GM21390 (cell line): ENCODE data around the gene SIK3.
A peak's percentile ranks its signal among the peaks of the same experiment; 100 is the strongest.

Experiments used
- ATAC-seq: cut with Tn5 transposase; IDR thresholded peaks from one replicate; pipeline ENCODE4 v1.9.1; 2021; ENCODE audit not compliant: unreplicated experiment

The SIK3 gene

DNA sequence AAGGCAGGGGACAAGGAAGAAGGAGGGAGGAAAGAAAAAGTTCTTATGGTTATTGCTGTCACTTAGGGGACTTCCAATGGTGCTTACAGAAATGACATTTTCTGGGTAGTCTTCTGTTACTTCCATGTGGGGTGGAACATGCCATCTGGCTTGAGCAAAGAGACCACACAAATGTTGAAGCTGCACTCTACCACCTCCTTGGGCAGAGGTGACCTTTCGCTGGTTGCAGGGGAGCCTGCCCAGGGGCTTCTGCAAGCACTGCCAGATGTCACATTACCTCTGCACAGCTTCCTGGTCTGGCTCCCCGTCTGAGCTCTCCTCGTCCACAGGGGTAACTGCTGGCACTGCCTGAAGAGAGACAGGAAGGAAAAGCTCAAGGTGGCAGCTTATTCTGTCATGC, 228.2 kb downstream of the SIK3 start:
- no peak for ATAC-seq

DNA sequence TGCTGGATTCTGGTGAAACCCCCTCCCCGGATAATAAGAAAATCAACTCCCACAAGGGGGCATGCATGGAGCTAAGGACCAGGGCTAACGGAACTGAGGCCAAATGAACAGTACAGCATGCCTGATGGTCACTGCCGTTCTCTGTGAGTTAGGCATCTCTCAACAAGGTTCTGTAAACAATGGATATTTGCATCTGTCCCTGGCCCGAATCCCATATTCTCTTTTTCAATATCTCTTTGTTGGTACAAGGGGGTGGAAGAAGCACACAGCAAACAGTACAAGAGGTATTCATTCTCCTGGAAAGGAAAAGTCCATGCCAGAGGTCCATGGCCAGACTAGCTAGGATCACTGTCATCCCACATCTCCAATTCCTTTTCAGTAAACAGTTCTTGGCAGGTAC, 228.6 kb downstream of the SIK3 start:
- no peak for ATAC-seq

DNA sequence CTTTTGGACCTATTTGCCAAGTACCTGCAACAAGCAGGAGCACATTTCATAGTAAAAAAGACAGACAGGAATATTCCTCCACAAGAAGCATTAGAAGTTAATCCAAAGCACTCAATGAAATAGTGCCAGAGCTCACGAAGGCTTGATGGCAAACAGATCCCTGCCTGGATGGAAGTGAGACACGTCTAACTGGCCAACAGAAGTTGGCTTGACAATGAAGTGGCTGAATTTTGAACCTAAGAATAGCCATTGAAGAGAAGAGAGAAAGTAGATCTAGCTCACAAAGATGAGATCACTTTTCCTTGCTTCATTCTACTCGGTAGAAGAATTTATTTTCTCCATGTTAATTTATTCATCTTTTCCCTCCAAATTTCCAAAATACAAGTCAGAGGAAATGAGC, 230.2 kb downstream of the SIK3 start:
- ATAC-seq: no peak

DNA sequence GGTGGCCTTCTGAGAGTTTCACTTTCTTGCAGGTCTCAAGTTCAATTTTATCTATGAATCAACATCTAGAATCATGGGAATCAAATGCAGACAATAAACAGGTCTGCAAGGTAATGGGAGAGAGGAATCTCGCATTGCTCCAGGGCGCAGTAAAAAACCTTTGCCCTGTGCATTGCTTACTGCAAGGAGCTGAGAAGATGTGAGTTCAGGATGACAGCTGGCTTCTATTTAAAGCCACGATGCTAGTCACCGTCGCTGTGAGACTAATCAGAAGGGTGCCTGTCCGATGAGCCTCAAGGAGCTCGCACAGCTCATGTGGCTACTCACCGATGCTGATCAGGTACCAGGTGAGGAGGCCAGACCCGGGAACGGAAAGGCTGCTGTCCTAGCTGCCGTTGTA, 230.6 kb downstream of the SIK3 start:
- no peak for ATAC-seq

DNA sequence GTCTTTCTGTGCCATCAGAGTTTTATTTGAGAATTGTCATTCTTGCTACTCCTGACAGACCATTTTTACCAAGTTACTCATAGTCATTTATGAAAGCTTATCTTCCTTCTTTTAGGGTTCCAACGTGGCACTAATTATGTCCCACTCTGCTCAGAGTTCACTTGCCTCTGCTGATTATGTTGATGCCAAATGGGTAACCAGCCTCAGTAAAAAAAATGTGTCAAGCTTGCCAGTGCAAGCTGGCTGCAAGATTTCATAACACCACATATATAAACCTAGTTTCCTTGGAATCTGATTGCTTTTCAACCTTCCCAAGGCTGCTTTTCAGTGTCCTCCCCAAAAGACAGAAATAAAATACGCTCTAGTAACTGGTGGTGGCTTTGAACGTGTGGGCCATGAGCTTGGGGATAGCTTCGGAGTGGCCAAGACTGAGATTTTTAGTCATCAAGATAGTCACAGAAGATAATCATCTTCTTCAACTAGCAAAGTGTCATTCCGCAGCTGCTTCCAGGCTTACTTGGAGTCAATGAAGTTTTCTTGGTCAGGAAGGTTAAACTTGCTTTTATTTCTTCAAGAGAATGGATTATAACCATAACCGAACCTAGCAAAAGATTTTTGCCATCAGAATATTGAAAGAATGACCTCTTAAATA, 231.3 kb downstream of the SIK3 start:
- ATAC-seq: no peak

DNA sequence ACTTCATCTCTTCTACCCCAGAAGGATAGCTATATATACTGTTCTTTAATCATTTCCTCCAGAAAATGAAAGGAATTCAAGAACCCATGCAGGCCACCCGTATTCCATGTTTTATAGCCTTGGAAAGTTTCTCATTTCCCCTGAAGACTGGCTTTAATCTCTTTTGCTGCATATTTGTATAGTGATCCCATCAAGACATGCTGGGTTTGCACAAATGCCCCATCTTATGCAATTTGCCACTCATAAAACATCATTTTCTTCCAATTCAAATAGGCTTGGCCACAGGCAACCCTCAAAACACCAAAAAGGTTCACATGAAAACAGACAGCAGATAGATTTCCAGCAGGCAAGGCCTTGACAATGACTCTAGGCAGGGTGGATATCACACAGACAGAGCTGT, 232.5 kb downstream of the SIK3 start:
- ATAC-seq: no peak

DNA sequence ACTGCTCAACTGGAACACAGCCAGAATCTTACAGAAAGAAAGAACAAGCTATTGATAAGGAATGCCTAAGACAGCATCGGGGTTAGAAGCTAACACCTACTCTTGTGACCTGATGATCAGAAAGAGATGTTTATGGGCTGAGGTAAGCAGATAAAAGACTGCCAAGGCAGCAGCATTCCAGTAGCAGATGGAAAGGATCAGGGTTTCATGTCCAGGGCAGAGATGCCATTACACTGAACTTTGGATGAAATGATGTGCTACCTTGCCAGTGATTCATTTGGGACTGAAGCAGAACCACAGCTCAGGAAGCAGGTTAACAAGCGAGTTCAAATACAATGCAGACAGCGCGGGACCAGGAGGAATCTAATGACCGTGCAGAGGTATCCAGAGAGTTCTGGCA, 233.7 kb downstream of the SIK3 start:
- no peak for ATAC-seq

DNA sequence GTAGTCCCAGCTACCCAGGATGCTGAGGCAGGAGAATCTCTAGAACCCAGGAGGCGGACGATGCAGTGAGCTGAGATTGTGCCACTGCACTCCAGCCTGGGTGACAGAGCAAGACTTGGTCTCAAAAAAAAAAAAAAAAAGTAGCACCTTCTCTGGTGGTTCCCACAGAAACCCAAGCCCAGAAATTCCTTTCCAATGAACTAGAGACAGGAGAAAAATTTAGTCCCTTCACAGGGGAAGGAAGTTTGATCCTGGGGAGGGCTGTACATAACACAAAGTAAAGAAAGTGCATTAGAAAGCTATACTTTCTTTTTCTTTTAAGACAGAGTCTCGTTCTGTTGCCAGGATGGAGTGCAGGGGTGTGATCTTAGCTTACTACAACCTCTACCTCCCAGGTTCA, 235.3 kb downstream of the SIK3 start:
- ATAC-seq: no peak

DNA sequence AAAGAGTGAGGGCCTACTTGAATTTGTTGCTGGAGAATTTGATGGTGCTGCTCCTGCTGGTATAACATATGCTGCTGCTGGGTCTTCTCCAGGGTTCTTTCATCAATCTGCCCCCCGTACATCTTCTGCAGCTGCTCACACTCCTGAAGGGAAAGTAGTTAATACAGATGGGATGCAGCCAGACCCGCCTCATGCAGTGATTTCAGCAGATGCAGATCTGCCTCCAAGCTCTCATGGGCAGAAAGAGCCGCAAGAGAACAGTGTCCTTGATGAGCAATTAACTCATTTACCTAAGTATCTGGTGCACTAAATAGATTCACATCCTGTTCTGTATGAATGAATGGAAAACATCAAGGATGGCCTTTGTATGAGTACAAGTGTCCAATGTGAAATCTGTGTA, 236.0 kb downstream of the SIK3 start:
- ATAC-seq: no peak

DNA sequence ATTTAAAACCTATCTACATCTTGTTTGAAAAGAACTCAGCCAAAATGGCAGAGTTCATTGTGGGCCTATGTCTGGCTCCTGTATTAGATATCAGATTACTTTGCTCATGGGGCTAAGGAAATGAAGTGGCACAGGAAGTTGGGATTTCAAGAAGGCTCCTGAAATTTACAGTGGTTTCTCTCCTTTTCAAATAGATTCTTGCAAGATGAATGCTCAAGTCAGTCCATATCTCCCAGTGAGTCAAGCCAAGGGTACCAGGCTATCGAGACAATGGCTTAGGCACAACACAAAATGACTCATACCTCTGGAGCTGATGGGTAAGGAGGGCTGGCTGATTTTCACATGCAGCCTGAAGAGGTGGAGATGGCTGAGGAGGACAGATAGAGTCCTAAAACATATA, 236.7 kb downstream of the SIK3 start:
- no peak for ATAC-seq

DNA sequence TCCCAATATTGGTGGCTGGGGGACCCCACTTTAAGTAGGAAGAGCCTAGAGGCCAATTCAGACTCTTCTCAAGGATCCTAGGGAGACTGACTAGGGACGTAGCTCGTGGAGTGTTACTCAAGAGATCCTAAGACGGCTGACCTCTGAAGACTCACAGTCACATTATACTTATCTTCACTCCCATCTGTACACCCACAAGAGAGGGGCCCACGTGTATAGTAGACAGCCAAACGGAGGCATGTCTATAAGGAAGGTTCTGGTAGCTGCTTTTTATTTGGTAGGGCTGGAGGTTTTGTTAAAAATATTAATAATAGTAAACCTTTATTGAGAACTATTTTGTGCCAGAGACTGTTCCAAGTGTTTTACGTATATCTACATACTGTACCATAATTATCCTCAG, 237.9 kb downstream of the SIK3 start:
- no peak for ATAC-seq

DNA sequence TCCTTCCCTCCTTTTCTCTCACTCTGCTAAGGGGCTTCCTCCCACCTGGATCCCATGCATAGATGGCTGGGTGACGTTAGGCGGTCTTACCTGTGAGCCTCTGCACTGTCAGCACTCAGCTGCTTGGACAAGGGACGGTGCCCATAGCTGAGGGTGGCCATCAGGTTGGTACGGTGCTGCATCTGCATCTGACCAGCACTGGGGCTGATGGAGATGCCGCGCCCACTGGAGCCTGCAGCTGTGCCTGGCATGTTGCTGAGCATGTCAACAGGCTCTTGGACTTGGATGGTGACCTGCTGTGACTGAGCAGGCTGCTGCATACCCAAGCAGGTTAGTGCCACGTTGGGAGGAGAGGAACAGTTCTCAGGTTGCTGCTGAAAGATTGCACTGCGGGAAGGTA, 239.1 kb downstream of the SIK3 start:
- ATAC-seq: no peak

DNA sequence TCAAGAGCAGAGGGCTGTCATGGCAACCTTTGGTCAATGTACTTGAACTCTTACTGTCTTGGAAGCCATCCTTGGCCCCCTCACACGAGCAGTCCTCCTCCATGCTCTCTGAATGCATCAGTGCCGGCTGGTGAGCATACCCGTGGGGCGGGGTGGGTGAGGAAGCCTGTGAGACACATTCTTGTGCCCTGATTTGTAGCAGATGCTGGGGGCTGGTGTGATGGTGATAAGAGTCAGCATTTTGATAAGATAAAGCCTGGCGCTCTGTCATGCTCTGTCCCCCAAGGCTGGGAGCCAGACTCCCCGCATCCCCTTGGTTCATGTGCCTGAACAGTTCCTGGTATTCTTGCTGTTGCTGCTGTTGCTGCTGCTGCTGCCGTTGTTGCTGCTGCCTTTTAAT, 240.3 kb downstream of the SIK3 start:
- ATAC-seq: no peak

DNA sequence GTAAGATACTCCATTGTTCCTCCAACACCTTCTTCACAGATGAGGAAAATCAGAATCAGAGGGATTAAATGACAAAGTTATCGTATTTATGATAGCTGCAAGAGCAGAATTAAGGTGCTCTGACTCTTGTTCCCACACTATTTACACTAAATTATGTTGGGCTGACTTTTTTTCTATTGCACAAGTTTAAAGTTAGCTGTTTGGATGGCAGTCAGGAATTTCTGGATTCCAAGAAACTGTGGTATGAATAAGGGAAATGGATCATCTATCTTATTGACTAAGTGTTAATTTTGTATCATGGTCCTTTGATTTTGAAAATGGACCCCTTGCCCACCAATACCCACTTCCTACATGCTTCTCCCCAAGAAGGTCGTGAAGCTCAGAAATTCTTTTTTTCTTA, 240.9 kb downstream of the SIK3 start:
- ATAC-seq: no peak

DNA sequence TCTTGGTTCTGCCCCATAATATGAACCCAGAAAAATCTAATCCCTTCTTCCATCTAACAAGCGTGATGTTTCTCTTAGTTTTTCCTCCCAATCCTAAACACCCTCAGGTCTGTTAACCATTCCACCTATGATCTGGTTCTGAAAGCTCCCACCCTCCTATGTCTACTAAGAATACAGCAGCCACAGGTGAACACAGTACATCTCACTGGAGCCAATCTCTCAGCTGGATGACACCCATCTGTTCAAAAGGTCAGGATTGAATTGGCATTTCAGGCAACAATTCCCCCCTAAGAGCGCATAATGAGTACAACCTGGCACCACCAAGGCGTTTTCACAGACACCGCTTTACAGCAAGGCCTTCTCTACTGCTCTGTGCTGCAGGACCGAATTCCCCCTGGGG, 241.8 kb downstream of the SIK3 start:
- no peak for ATAC-seq

DNA sequence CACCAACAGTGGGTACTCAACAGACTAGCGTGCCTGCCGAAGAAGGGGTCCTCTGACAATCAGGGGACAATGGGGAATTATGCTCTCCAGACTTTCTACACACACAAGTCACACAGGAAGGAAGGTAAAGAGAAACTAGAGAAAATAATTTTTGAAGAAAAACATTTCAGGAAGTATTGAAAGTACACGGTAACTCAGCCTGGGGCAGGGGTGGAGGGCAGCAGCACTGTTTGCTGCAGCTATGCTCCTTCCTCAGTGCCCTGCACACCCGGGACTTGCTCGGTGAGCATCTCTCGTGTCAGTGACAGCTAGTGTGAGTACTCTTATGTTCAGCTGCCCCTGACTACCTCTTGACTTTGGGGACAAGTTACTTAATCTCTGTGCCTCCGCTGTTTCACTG, 242.8 kb downstream of the SIK3 start:
- ATAC-seq: no peak

DNA sequence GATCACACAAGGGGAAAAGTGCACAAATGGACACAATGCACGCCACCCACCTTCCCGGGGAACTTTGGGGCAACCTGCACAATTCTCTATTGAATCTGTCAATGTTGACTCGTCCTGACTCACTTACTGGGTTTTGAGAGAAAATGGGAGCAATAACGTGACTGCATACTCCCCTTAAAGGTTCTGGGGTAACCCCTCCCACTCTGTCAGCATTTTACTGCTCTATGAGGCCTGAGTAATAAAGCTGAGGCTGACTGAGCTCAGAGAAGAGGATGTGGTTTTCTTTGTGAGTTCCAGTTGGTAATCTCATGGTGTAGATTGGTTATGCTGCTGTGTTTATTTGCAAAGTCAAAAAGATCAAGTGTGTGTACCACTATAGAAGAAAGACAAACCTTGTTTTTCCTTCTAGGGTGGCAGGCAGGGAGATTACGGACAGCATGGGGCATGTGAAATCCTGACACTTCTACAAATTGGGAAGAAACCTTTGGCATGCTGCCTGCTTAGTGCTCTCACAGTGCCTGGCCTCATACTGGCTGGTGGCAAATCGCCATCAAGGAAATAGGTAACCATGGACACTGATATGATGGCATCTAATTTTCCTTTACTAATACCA, 244.7 kb downstream of the SIK3 start:
- ATAC-seq: peak; percentile 95

DNA sequence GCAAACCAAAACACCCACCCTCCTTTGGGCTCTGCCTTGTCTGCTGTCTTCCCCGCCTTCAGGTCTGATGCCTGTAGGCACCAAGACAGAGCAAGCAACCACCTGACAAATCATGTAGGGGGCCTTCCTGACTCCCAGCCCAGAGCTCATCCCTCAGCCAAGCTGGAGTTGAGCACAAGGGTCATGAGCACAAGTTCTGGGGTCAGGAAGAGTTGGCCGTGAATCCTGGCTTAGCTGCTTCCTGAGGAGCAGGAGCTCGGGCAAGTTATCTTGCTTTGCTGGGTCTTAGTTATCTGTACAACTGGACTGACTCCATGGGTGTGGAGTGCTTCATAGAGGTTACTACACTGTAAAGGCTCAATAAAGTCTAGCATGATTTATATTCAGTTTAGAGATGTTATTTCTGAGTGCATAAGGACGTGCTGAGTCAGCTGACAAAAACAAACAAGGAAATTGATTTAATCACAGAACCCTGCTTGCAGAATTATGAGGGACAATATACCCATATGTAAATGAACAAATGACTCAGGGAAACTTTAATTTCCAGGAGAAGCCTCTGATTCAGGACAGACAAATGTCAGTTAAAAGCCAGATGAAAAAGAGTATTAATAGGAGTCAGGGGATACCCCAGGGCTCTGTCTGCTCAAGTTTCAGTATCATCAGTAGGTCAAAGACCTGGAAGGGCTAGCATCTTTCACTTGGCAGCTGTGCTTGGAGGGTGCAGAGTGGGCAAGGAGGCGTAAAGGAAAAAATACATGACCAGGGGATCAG, 245.8 kb downstream of the SIK3 start:
- no peak for ATAC-seq

DNA sequence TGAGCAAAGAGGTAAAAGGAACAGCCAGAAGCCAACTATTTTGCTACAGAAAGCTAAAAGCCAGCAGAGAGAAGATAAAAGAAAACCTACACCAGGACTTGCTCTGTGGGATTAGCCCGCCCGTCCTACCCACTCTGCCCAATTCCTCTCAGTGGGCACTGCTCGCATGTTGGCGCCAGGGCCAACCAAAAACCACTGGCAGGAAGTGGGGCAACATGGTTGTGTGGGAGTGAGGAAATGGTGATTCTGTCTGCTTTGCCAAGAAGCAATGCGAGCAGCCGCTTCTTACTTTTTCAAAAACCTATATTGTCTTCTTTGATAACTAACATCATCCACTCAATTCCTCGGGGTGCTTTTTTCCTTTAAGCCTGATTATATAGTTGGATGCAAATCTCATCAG, 246.6 kb downstream of the SIK3 start:
- ATAC-seq: no peak

DNA sequence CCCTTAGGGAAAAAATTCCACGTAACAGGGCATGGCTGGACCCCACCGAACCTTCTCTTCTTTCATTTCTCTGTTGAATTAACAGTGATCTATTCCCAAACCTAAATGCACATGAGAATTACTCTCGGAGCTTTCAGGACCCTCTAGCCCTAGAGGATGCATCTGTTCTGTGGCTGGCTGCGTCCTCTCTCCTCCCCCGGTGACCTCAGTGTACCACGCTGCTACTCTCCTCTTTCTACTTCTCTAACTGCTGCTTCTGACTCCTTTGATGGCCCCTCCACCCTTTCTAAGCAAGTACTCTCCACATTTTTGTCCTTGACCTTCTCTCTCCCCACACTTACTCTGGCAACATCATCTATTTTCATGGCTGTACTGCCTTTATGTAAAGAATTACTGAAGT, 248.7 kb downstream of the SIK3 start:
- ATAC-seq: no peak

DNA sequence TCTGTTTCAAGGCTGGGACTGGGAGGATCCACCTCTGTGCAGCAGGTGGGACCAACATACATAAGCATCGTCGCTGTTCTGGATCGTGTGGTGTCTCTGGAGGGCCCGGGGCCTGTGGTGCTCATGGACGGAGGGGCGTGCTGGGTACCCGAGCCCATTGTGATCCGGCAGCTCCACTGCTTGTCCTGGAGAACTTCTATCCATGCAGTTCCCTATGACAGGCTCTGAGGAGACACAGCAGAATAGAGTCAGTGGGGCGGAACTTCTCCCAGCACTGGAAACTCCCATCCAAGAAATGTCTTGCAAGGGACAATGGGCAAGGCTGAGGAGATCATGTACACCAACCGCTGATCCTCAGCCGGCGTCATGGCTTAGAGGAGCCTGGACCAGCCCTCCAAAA, 249.2 kb downstream of the SIK3 start:
- ATAC-seq: no peak

DNA sequence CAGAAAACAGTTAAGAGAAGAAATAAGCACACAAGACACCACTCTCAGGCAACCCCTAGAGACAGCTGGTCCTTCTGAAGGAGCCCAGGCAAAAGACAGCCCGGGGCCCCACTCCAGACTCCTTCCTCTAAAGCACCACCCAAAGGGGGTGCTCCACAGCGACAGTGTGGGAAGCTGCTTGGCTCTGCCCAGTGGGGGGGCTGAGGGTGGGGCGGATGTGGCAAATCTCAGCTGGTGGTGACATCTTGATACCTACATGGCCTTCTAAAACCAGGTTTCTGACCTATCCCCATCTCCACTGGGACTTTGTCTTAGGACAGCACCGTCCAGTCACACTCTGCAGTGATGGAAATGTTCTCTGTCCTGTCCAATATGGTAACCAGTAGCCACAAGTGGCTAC, 250.6 kb downstream of the SIK3 start:
- no peak for ATAC-seq

DNA sequence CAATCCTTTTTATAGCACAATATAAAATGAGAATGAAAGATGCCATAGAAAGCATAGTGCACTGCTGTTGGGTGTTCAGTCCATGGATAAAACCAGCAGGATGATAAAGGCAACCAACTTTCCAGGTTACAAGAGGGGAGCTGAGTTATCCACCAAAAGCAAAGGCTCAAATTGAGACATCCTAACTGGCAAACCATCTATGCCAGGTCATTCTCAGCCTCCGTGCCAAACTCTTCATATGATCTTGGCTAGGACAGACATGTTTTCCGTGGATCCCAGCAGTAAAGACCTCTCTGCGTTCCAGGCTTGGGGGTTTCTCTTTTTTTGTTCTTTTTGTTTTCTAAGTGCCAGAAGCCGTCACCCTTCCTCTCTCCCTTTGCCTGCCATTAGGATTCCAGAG, 253.5 kb downstream of the SIK3 start:
- ATAC-seq: no peak
